Osteocyte (in vitro differentiated cells): ENCODE measurements around the gene AEBP2. TPM values are rescaled to one million over a fixed set of nuclear protein-coding genes. Genes with fewer than 3 reads are reported as not detected.

Source experiments
- DNase-seq: peaks from one replicate; pipeline ENCODE4 v3.0.0; 2021; ENCODE audit warnings: mixed read lengths; ENCODE audit not compliant: unreplicated experiment; ENCODE audit errors: extremely low spot score
- H3K27ac Mint-ChIP-seq: one replicate; pipeline ENCODE4 v1.8.0; 2021; ENCODE audit warnings: mild to moderate bottlenecking, mixed read lengths; ENCODE audit not compliant: unreplicated experiment
- H3K27me3 Mint-ChIP-seq: one replicate; pipeline ENCODE4 v1.8.0; 2021; ENCODE audit warnings: mixed read lengths; ENCODE audit not compliant: unreplicated experiment
- H3K36me3 Mint-ChIP-seq: one replicate; pipeline ENCODE4 v1.8.0; 2021; ENCODE audit warnings: mixed read lengths; ENCODE audit not compliant: unreplicated experiment
- H3K4me1 Mint-ChIP-seq: one replicate; pipeline ENCODE4 v1.8.0; 2021; ENCODE audit warnings: mixed read lengths; ENCODE audit not compliant: unreplicated experiment
- H3K4me3 Mint-ChIP-seq: one replicate; pipeline ENCODE4 v1.8.0; 2021; ENCODE audit warnings: mild to moderate bottlenecking, moderate library complexity, mixed read lengths; ENCODE audit not compliant: unreplicated experiment
- H3K9me3 Mint-ChIP-seq: one replicate; pipeline ENCODE4 v1.8.0; 2021; ENCODE audit warnings: mixed read lengths; ENCODE audit not compliant: unreplicated experiment
- CTCF ChIP-seq: fragments of 200-600 bp; sonication (generic); IDR thresholded peaks from 2 replicates; pipeline ENCODE4 v1.5.0; 2021; ENCODE audit warnings: antibody characterized with exemption, mild to moderate bottlenecking, moderate library complexity
- total RNA-seq: library from RNA; stranded (reverse); gene quantifications from 2 replicates; pipeline ENCODE4 v1.2.1, GENCODE V29; 2021

AEBP2 gene
- total RNA-seq, 1 donor from 2014 or later: 33.5 TPM

- H3K36me3 Mint-ChIP-seq: peaks cover 6% of the 10 kb centered on the region
Measured at GRCh38 chr12:19529951-19530636, 90.8 kb downstream of the AEBP2 start.

DNA sequence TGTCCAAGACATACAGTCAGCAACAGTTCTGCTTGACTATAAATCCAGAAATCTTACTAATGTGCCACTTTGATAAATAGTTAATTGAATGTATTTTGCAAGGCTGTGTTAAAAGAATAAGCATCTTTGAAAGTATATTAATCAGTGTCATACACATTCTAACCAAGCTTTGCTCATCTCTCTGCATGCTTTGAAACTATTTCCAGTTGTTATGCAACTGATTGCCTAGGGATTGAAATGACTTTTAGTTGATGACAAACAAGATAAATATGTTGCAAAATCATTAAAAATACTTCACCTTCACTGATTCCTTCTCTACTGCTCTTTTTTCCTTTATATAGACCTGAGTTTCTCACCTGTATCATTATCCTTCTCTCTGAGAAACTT lies 91.3 kb downstream of the AEBP2 start:
- DNase-seq: no peak
- Mint-ChIP-seq H3K4me1 (peaks cover 31% of the 10 kb centered on the region), H3K4me3 (no peak overlapping the region), H3K36me3 (peaks cover 11% of the 10 kb centered on the region), H3K9me3 (peaks cover 12% of the 10 kb centered on the region), H3K27me3 (no peaks in the 10 kb centered on the region), H3K27ac (no peak overlapping the region)
- TF ChIP-seq CTCF: no peak

More at GRCh38 chr12:19529951-19530636, 90.8 kb downstream of the AEBP2 start:
- no peak for TF ChIP-seq CTCF
- H3K4me1 Mint-ChIP-seq: peaks cover 34% of the 10 kb centered on the region
- no peaks in the 10 kb centered on the region for H3K27me3 Mint-ChIP-seq
- H3K9me3 Mint-ChIP-seq: peaks cover 6% of the 10 kb centered on the region
- peak overlapping the region; percentile 24 for H3K4me3 Mint-ChIP-seq
- no peak for DNase-seq
- peak overlapping the region; percentile 87 for H3K27ac Mint-ChIP-seq

- H3K4me3 Mint-ChIP-seq: no peak overlapping the region
- peaks cover 26% of the 10 kb centered on the region for H3K4me1 Mint-ChIP-seq
- DNase-seq: no peak
- H3K36me3 Mint-ChIP-seq: peaks cover 13% of the 10 kb centered on the region
- no peak overlapping the region for H3K27ac Mint-ChIP-seq
- H3K27me3 Mint-ChIP-seq: no peaks in the 10 kb centered on the region
- no peak for TF ChIP-seq CTCF
- peaks cover 20% of the 10 kb centered on the region for H3K9me3 Mint-ChIP-seq
Measured at GRCh38 chr12:19533567-19533966, 94.3 kb downstream of the AEBP2 start.

DNA sequence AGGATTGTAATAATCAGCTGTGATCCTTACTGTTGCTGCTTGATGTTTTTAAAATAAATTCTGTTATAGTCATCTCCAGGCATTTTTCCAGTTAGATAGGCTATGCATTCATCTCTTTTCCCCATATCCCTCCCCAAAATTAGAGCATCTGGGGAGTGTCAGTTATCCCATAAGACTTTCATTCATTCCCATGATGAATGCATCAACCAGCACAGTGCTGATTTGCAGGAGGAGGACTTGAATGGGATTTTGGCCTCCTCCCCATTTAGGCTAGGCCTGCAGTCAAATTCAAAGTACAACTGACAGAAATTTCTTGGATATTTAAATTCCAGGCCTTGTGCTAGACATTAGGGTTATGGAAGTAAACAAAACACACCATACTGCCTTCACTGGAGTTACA lies 99.8 kb downstream of the AEBP2 start:
- H3K27ac Mint-ChIP-seq: no peak overlapping the region
- H3K36me3 Mint-ChIP-seq: peaks cover 10% of the 10 kb centered on the region
- H3K4me1 Mint-ChIP-seq: no peaks in the 10 kb centered on the region
- no peak for DNase-seq
- TF ChIP-seq CTCF: no peak
- H3K27me3 Mint-ChIP-seq: no peaks in the 10 kb centered on the region
- peaks cover 18% of the 10 kb centered on the region for H3K9me3 Mint-ChIP-seq
- no peak overlapping the region for H3K4me3 Mint-ChIP-seq

DNA sequence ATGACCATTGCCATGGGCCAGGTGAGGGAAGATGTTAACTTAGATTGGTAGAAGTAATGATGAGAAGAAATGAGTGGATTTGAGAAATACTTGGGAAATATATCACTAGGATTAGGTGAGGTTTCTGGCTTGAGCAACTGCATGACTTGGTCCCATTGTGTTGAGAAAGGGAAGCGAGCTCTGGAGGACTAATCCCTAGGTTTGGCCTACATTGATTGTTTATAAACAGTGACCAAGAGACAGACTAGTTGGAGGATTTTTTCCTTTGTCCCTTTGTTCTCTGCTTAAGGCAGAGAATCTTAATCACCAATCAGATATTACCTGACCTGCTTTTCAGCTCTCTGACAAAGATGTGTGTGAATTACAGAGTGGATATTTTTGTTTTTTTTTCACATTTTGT lies 100.5 kb downstream of the AEBP2 start:
- H3K4me3 Mint-ChIP-seq: no peak overlapping the region
- peaks cover 10% of the 10 kb centered on the region for H3K36me3 Mint-ChIP-seq
- no peak for DNase-seq
- no peaks in the 10 kb centered on the region for H3K4me1 Mint-ChIP-seq
- no peaks in the 10 kb centered on the region for H3K27me3 Mint-ChIP-seq
- no peak overlapping the region for H3K27ac Mint-ChIP-seq
- no peak for TF ChIP-seq CTCF
- H3K9me3 Mint-ChIP-seq: peaks cover 18% of the 10 kb centered on the region
